ENCODE measurements around the gene DBNDD2.

Gene DBNDD2

DNA sequence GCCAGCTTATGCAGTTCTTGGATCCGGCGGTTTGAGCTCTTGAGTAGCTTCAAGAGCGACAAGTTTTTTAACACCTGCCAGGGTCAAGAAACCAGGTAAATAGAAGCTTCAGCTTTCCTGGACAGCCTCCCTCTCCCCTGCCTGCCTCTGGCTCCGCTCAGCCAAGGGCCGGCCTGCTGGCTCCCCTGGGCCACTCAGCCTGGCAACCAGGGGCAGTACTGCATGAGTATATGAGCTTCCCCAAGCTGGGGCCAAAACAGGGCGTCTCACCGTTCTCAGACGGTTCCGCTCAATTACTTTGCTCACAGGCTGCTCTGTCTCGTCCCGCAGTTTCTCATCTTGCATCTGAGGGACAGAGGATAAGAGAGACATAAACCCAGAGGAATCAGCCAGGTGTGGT, 30.8 kb upstream of the DBNDD2 start:
- in situ Hi-C loops (cut with HindIII; ENCODE audit: low sequenced_read_pairs), result loop anchor here (5.0 kb wide), 2 partner anchors 45 to 70 kb away; partner anchors contain the start of genes MATN4 and RBPJL

DNA sequence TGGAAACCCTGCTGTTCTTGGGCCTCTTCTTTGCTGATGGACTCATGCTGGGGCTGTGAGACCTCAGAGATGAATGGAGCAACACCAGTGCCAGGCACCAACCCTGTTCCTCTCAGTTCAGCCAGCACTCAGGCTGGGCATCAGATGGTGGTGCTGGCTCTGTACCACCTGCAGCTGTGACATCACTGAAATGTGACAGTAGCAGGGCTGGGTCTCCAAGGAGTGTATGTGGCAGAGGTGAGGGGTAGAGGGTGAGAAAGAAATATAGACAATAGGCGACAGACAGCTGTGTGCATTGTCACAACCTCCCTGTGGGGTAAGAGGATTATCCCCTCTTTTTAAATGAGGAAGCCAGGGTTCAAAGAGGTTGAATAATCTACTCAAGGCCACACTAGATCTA, 29.9 kb upstream of the DBNDD2 start, which contains the start of gene TP53TG5:
Gene TP53TG5 (minus strand): TSS at position 135 of the 400 bp plus-strand sequence. CDS start 89 bp downstream, at position 46.
- in situ Hi-C loops (cut with HindIII; ENCODE audit: low sequenced_read_pairs), result loop anchor here (5.0 kb wide), 2 partner anchors 44 to 71 kb away; partner anchors contain the start of genes MATN4 and RBPJL

DNA sequence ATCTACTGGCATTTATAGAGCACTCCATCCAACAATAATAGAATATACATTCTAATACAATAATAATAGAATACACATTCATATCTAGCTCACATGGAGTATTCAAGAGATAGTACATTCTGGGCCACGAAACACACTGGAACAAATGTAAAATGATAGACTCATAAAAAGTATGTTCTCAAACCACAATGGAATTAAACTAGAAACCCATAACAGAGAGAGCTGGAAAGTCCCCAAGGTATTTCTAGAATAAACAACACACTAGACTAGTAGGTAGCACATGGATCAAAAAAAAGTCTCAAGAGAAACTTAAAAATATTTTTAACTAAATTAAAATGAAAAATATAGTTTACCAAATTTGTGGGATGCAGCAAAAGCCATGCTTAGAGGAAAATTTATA, 20.8 kb upstream of the DBNDD2 start:
- in situ Hi-C loops (cut with HindIII; ENCODE audit: low sequenced_read_pairs), result no loop called here

DNA sequence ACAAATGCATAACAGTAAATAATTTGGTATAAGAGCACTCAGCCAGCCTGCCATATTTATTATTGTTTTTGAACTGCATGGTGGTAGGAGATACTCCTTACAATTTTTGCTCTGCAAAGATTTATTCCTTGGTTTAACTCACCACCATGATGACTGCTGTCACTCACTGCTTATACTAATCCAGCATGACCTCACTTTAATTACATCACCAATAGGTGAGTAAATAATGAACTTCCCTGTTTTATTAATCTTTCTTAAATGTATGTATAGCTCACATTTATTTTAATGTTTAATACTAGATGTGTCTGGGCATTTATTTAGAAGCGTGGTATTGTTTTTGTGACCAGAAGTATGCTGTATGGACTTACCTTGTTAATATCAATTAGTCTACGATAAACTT, 17.2 kb upstream of the DBNDD2 start:
- in situ Hi-C loops (cut with HindIII; ENCODE audit: low sequenced_read_pairs), result loop anchor here (5.0 kb wide), 1 partner anchor 64 kb away; no protein-coding TSS in a partner anchor

DNA sequence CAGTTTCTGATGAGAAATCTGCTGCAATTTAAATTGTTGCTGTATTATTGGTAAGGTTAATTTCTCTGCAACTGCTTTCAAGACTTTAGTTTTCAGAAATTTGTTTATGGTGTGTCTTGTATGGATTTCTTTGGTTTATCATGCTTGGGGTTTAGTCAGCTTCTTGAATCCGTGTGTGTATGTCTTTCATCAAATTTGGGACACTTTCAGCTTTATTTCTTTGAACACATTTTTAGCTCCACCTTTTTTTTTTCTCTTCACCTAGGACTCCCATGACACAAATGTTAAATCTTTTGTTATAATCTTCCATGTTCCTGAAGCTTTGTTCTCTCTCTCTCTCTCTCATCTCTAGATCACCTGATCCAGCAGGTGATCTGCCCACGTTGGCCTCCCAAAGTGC, 16.5 kb upstream of the DBNDD2 start:
- in situ Hi-C loops (cut with HindIII; ENCODE audit: low sequenced_read_pairs), result loop anchor here (5.0 kb wide), 1 partner anchor 64 kb away; no protein-coding TSS in a partner anchor

DNA sequence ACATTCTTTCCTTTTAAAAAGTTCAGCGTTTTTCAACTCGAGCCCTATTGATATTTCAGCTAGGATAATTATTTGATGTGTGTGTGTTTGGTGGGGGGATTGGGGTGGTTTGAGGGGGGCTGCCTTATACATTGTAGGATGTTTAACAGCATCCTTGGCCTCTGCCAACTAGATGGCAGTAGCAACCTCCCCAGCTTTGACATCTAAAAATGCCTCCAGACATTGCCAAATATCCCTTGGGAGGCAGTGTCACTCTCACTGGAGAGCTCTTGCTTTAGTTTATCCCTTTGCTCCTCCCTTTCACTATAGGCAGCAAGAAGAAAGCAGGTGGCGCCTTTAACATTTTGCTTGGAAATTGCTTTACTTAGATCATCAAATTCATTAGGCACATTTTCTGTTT, 15.4 kb upstream of the DBNDD2 start:
- in situ Hi-C loops (cut with HindIII; ENCODE audit: low sequenced_read_pairs), result loop anchor here (5.0 kb wide), 1 partner anchor 65 kb away; no protein-coding TSS in a partner anchor

DNA sequence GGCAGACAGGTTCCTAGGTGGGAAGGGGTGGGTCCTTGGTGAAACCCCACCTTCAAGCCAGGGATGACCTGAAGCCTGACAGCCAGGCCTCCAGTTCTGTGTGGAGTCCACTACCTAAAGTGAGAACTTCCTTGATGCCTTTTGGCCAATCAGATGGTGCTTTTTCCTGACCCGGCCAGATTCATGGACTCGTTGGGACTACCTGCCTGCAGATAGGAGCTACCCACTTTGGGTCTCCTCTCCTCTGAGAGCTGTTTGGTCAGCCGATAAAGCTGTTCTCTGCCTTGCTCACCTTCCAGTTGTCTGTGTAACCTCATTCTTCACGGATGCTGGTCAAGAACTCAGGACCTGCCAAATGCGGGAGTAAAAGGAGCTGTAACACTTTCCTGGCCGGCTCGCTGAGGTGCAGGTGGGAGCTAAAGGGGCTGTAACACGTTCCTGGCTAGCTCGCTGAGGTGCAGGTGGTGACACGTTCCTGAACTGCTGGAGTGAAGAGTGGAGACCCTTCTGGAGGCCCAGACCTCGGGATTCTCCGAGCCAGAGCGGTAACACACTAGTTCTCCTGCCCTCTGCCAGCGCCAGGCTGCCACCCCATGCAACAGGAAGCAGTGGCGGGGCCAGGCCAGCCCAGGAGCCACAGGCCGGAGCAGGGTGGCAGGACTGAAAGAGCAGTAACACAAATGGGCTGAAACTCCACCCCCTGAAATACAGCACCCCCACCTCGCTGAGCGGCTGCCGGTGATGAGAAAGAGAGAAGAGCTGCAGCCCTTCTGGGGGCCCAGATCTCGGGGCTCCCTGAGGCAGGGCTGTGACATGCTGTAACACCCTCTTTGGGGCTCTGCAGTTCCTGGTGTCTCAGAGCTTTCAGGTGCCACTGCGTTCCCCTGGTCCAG, 13.6 kb upstream of the DBNDD2 start:
- in situ Hi-C loops (cut with HindIII; ENCODE audit: low sequenced_read_pairs), result loop anchor here (5.0 kb wide), 1 partner anchor 67 kb away; no protein-coding TSS in a partner anchor

DNA sequence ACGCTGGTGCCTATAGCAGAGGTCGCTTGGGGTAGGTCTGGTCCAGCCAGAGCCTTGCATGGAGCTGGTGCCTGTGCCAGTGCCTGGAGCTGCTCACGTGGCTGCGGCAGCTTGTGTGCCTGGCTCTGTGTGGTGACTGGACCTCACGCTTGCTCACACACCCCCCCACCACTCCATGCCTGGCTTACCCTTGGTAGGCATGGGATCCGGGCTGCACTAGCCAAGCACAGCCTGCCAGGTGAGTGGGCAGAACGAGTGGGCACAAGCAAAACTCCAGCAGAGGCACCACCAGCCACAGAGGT, 13.0 kb upstream of the DBNDD2 start:
- in situ Hi-C loops (cut with HindIII; ENCODE audit: low sequenced_read_pairs), result no loop called here

DNA sequence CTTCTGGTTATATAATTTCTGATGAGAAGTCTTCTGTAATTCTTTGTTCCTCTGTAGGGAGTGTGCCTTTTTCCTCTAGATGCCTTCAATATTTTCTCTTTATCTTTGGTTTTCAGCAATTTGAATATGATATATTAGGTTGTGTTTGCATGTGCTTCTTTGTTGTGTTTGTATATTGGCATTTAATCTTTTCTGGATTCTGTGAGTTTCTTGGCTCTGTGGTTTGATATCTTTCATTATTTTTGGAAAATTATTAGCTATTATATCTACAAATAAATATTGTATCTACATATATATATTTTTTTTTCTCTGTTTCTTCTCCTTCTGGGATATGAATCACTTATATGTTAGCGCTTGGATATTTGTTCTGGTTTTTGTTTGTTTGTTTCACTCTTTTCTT, 9.1 kb upstream of the DBNDD2 start:
- in situ Hi-C loops (cut with HindIII; ENCODE audit: low sequenced_read_pairs), result no loop called here

DNA sequence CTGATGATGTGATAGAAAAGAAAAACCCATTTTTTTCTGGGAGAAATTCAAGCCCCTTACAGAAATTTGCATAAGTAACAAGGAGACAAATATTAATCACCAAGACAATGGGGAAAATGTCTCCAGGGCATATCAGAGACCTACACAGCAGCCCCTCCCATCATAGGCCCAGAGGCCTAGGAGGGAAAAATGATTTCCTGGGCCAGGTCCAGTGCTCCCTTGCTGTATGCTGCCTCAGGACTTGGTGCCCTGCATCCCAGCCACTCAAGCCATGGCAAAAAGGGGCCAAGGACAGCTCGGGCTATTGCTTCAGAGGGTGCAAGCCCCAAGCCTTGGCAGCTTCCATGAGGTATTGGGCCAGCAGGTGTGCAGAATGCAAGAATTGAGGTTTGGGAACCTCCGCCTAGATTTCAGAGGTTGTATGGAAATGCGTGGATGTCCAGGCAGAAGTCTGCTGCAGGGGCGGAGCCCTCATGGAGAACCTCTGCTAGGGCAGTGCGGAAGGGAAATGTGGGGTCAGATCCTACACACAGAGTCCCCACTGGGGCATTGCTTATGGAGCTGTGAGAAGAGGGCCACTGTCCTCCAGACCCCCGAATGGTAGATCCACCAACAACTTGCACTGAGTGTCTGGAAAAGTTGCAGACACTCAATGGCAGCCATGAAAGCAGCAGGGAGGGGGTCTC, 7.6 kb upstream of the DBNDD2 start:
- in situ Hi-C loops (cut with HindIII; ENCODE audit: low sequenced_read_pairs), result no loop called here

DNA sequence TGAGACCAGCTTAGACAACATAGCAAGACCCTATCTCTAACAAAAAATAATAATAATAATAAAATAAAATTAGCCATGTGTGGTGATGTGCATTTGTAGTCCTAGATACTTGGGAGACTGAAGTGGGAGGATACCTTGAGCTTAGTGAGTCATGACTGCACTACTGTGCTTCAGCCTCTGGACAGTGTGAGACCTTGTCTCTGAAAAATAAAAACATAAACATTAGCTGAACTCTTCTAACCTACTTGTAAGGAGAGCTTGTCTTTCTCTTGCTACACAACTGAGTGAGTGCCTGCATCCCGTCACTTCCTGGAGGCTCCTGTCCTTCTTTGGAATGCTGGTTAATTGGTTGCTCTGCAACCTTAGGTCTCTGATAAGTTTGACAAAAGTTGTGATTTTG, 5.1 kb upstream of the DBNDD2 start:
- in situ Hi-C loops (cut with HindIII; ENCODE audit: low sequenced_read_pairs), result no loop called here

DNA sequence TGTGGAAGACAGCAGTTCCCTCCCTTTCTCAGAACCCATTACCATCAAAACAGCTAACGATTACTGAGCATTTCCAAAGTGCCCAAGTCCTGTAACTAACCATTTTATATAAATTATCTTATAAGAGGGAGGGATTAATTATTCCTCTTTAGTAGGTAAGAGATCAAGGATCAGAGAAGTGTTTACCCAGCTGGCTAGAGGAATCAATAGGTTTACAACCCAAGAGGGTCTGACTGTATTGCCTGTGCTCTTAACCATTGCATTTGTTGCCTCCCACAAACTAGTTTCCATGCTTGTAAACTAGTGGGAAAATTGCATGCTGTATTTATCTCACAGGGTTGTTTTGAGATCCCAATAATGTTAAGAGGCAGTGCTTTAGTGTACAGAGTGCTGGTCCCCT, 3.7 kb upstream of the DBNDD2 start:
- in situ Hi-C loops (cut with HindIII; ENCODE audit: low sequenced_read_pairs), result no loop called here

DNA sequence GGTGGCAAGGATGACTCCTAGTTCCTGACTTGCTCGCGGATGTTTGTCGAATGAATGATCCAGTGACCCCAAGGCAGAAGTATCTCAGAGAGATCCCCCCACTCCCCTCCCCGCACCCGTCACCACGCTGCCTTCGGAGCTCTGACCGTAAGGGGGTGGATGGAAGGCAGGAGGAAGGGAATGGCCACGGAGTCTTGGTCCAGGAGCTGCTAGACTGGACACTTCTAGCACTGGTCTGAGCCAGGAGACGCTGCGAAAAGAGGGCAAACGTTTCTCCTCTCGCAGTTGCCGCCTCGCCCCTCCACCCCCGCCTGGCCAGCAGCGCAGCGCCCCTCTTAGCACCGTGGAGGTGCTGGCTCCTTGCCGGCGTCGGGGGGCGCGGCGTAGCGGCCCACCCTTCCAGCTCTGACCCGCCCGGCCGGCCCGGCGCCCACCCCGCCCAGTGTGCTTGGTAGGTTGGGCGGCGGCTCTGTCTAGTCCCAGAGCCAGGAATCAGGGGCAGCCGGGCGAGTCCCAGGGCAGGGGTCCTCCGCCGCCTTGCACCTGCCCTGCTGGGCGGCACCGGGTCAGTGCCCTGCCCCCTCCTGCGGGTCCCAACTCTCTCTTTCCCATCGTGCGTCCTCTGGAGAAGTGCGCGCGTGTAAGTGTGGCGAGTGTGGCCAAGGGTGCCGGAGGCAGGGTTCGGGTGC, 2.4 kb upstream of the DBNDD2 start:
- in situ Hi-C loops (cut with HindIII; ENCODE audit: low sequenced_read_pairs), result no loop called here

DNA sequence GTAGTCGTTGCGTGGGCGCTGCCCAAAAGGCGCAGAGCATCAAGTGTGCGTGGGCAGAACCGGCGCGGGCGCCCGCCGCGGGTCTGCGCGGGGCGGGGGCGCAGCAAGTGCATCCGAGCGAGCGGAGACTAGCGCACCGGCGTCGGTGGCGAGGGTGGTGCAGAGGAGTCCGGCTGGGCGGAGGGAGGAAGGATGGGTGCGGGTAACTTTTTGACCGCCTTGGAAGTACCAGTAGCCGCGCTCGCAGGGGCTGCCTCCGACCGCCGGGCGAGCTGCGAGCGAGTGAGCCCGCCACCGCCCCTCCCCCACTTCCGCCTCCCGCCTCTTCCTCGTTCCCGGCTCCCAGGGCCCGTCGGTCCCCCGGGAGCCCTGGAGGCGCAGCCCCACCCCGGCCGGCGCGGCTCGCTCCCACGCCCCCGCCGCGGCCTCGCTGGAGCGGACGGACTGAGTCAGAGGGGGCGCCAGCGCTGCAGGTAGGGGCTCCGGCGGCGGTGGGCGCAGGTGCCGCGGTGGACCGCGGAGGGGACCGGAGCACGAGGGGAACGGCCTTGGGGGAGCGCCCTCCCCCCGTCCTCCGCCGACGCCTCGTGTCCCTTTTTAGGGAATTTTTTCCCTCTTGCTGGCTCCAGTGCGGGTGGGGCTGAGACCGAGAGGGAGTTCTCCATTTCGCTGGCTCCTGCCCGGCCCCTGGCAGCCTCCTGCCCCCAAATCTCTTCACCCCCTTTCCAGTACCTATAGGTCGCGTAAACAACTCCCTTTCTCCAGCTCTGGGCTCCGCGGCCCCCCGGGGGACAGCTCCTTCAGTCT, 1.6 kb upstream of the DBNDD2 start:
- in situ Hi-C loops (cut with HindIII; ENCODE audit: low sequenced_read_pairs), result no loop called here

DNA sequence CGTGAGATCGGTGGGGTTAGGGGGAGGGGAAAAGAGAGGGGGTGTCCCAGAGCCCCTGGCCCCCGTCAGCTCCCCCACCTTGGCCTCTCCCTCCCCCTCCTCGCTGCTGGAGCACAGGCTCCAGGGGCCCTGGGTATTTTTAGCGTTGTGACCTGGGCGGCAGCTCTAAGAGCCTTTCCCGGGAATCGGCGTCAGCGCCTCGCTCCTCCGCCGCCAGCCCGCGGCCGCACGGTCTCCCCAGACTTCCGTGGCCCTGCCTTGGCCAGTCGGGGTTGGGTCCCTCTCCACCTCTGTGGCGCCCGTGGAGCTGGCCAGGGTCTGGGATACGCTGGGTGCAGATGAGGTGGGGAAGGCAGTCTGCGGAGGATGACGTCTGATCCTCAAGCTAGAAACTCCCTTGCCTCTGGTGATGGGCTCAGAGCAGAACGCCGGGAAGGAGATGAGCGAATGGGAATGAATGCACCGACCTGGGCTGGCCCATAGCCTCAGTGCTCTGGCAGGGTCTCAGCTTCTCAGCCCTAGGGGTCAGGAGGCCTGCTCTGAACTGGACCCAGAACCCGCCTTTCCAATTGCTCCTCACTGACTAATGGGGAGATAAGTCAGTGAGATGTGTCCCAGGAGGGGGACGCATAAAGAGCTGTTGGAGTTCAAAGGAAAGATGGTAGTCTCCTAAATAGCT, 883 bp upstream of the DBNDD2 start:
- in situ Hi-C loops (cut with HindIII; ENCODE audit: low sequenced_read_pairs), result no loop called here

DNA sequence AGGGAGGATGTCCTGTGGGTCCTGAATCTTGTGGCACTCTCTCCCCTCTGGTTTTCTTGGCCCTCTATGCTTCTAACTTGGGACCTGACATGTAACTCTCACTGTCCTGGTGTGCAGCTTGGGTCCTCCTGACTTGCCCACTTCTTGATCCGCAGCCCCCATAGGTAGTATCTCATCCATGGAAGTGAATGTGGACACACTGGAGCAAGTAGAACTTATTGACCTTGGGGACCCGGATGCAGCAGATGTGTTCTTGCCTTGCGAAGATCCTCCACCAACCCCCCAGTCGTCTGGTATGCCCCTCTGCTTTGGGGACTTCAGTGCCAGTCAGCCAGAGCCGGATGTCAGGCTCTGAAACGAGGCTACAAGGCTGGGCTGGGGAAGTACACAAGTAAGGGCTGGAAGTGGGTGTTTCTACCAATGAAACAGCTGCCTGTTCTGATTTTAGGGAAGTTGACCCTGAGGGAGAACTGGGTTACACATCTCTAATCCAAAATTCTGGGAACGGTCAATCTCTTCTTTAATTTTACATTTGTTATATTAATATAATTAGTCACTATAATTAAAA, 641 bp downstream of the DBNDD2 start:
- in situ Hi-C loops (cut with HindIII; ENCODE audit: low sequenced_read_pairs), result no loop called here

DNA sequence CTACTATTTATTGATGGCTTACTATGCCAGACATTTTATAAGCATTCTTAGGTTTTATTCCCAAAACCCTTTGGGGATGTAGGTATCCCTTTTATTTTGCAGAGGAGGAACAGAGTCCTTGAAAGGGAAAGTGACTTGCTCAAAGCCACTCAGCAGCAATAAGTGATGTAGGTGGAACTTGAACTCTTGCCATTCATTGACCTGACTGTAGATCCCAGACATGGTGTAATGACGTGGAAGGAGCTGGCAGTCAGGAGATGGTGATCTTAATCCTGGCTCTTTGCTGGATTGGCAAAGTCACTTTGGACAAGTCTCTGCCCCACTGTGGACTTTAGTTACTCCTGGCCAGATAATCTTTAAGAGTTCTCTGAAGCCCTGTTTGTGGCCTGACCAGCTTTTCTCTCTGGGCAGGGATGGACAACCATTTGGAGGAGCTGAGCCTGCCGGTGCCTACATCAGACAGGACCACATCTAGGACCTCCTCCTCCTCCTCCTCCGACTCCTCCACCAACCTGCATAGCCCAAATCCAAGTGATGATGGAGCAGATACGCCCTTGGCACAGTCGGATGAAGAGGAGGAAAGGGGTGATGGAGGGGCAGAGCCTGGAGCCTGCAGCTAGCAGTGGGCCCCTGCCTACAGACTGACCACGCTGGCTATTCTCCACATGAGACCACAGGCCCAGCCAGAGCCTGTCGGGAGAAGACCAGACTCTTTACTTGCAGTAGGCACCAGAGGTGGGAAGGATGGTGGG, 1.6 kb downstream of the DBNDD2 start:
- in situ Hi-C loops (cut with HindIII; ENCODE audit: low sequenced_read_pairs), result no loop called here

DNA sequence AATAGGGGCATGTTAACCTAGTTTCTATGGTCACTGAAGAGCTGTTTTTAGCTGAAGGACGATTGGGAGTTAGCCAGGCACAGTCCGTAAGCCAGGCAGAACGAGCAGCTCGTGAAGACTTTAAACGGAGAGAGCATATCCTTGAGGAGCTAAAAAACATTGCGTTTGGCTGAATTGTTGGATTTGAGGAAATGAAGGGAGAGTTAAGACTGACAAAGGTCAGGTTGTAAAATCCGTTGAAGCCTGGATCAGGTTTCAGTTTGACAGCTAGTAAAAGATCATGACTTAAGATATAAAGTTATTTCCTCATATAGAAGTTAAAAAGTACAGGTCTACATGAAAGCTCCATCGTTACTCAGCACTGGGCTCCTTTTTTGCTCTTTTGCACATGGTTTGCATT, 2.8 kb downstream of the DBNDD2 start:
- in situ Hi-C loops (cut with HindIII; ENCODE audit: low sequenced_read_pairs), result no loop called here

DNA sequence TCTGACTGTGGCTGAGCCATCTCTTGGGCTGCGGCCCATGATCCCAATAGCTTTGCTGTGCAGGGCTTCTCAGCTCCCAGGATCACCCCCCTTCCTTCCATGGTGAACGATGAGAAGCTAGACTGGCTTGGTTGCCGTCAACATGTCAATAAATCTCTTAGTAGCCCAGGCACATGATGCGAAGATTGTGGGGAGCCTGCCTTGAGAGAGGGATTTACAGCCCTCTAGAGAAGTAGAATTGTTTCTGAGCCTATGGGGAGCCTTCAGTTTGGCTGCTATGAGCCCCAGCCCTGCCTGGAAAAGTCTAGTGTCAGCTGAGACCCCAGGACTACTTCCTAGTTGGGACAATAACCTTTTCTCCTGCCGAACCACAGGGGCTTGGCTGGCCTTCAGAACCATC, 4.6 kb downstream of the DBNDD2 start:
- in situ Hi-C loops (cut with HindIII; ENCODE audit: low sequenced_read_pairs), result no loop called here

Measured in endothelial cell of hepatic sinusoid (primary cell).